Transverse colon (tissue), 4 donors: Measurements from ENCODE around the gene CD1B.

Source experiments
- EP300 ChIP-seq: sonication (generic); formaldehyde crosslinking; IDR thresholded peaks from one replicate; pipeline ENCODE4 v1.6.1; 2017; ENCODE audit warnings: antibody characterized with exemption, low read depth
- POLR2A ChIP-seq: fragments of 450-650 bp; IDR thresholded peaks from one replicate; pipeline ENCODE4 v1.6.1; 2016; ENCODE audit warnings: antibody characterized with exemption, mild to moderate bottlenecking, moderate library complexity
- POLR2AphosphoS5 ChIP-seq, 3 donors: sonication (generic); formaldehyde crosslinking; IDR thresholded peaks; one replicate each; pipeline ENCODE4 v1.6.1; 2016; ENCODE audit warnings: antibody characterized with exemption in 3 of 3
- TF ChIP-seq, protein P1 (sequence below), 5 experiments: fragments of 200-600 bp in 3 of 5; fragments of 450-650 bp in 2 of 5; sonication (generic) in 3 of 5; IDR thresholded peaks; 1 replicate in 2 of 5; 2 replicates in 3 of 5; pipeline ENCODE4 v1.5.1; 2016 to 2017; ENCODE audit warnings: antibody characterized with exemption in 5 of 5, inconsistent platforms in 3 of 5, mild to moderate bottlenecking in 2 of 5, moderate library complexity in 1 of 5

DNA sequence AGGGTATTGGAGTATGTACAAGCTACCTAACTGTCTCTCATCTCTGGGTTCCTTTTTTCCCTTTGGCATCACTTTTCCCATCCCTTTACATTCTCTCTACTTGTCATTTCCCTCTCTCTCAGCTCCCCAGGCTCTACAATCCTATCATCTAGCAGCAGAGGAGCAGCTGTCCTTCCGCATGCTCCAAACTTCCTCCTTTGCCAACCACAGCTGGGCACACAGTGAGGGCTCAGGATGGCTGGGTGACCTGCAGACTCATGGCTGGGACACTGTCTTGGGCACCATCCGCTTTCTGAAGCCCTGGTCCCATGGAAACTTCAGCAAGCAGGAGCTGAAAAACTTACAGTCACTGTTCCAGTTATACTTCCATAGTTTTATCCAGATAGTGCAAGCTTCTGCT, 22.9 kb upstream of the CD1B start:
- TF ChIP-seq EP300 (no peak), POLR2AphosphoS5 (IDR thresholded peaks at IDR 0.05) (no peak), POLR2A (no peak)
- TF ChIP-seq, protein P1, sequence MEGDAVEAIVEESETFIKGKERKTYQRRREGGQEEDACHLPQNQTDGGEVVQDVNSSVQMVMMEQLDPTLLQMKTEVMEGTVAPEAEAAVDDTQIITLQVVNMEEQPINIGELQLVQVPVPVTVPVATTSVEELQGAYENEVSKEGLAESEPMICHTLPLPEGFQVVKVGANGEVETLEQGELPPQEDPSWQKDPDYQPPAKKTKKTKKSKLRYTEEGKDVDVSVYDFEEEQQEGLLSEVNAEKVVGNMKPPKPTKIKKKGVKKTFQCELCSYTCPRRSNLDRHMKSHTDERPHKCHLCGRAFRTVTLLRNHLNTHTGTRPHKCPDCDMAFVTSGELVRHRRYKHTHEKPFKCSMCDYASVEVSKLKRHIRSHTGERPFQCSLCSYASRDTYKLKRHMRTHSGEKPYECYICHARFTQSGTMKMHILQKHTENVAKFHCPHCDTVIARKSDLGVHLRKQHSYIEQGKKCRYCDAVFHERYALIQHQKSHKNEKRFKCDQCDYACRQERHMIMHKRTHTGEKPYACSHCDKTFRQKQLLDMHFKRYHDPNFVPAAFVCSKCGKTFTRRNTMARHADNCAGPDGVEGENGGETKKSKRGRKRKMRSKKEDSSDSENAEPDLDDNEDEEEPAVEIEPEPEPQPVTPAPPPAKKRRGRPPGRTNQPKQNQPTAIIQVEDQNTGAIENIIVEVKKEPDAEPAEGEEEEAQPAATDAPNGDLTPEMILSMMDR (IDR thresholded peaks at IDR 0.05), result no peak
